Measurements from ENCODE around the gene FBXL17.

The FBXL17 gene

DNA sequence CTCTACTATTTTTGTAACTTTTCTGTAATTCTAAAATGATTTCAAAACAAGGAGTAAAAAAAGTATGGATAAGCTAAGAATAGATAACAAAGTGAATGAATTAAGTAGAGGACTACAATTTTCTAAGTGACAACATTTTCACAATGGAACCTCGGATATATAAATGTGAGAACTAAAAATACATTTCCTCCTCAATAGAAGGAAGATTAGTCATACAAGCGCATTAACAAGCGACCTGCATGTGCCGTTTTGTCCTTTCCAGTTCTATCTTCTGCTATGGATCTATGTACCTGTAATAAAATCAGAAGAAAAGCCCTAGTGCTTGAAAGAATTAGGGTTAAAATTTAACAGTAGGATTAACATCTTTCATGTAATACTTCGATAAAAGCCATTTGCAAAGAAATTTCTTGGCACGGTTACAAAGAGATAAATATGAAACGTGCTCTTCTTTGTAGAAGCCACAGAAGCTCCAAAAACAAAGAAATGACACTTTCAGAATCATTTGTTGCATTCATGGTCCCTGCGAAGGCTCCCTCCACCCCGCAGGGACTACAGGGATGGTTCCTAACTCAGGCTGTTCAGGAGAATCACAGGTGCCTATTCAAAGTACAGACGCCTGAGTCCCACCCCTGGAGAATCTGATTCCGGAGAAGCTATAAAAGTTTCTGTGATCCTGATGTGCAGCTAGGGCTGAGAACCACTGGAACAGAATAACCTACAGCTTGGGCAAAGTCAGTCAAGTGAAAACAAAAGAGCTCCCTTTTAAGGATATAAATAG lies 494.5 kb downstream of the FBXL17 start:
- Histone ChIP-seq H2AFZ (ENCODE audit: low read depth, low read length) (no peak overlapping the region), H3K27me3 (ENCODE audit: insufficient read depth, low read length) (no peaks in the 10 kb centered on the region), H3K9me3 (ENCODE audit: low read length) (peaks cover 1% of the 10 kb centered on the region), H3K4me3 (ENCODE audit: low read length) (no peak overlapping the region), H3K36me3 (ENCODE audit: insufficient read depth, low read length) (no peaks in the 10 kb centered on the region), H3K4me1 (ENCODE audit: insufficient read depth, low read length) (peaks cover 8% of the 10 kb centered on the region)

DNA sequence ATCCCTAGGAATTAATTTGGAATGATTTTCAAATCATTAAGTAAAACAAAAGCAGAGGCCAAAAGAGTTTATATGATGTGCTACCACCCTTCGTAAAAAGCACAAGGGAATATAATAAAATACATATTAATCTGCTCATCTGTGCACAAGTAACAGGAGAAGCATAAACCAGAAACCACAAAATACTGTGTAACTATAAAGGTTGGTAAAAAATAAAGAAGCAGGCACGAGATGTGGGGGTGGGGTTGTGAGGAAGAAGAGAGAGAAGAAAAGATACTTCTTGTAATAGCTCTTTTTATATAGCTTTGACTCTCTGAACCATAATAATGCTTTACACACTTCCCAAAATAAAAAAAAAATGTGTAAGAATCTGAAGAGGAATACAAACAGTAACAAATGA lies 496.3 kb downstream of the FBXL17 start:
- H3K4me1 ChIP-seq (ENCODE audit: insufficient read depth, low read length) = peaks cover 8% of the 10 kb centered on the region
- H2AFZ ChIP-seq (ENCODE audit: low read depth, low read length) = no peak overlapping the region
- H3K4me3 ChIP-seq (ENCODE audit: low read length) = no peak overlapping the region
- H3K27me3 ChIP-seq (ENCODE audit: insufficient read depth, low read length) = no peaks in the 10 kb centered on the region
- H3K9me3 ChIP-seq (ENCODE audit: low read length) = peaks cover 1% of the 10 kb centered on the region
- H3K36me3 ChIP-seq (ENCODE audit: insufficient read depth, low read length) = no peaks in the 10 kb centered on the region

DNA sequence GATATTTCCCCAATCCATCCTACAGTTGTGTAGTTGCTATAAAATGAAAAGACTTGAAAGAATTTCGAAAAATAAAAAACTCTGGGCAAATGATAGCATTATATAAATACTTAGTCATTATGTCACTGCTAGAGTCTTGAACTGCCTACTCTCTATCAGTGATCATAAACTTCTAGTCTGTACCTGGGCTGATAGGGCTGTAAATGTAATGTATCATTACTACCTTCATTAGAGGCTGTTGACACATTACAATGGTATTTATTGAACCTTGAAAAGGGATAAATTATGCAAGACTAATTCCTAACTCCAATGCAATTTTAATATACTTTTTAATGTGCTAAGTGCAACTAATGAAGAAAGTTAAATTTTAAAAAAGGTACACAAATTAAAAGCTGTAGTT lies 497.0 kb downstream of the FBXL17 start:
- Histone ChIP-seq H3K4me3 (ENCODE audit: low read length) (no peak overlapping the region), H3K9me3 (ENCODE audit: low read length) (peaks cover 1% of the 10 kb centered on the region), H3K4me1 (ENCODE audit: insufficient read depth, low read length) (peaks cover 8% of the 10 kb centered on the region), H3K27me3 (ENCODE audit: insufficient read depth, low read length) (no peaks in the 10 kb centered on the region), H2AFZ (ENCODE audit: low read depth, low read length) (no peak overlapping the region), H3K36me3 (ENCODE audit: insufficient read depth, low read length) (no peaks in the 10 kb centered on the region)

DNA sequence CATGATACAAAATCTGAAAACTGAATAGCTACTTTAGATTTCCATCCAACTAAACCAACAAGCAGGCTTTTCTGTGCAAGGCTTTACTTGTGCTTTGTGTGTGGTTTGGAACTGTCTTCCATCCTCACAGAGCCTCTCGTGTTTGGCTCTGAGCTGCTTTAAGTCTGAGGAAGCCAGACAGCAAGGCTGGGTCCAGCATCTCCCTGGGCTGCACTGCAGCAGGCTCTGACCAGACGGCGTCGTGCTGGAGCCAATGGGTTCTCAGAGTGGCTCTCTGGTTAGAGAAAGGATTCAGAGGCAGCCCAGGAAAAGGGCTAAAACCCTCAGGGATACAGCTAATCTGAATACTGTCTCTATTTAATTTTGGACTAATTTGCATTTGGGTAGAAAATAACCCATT lies 503.2 kb downstream of the FBXL17 start:
- no peaks in the 10 kb centered on the region for H3K9me3 ChIP-seq (ENCODE audit: low read length)
- H3K4me3 ChIP-seq (ENCODE audit: low read length) = no peak overlapping the region
- no peak overlapping the region for H2AFZ ChIP-seq (ENCODE audit: low read depth, low read length)
- H3K4me1 ChIP-seq (ENCODE audit: insufficient read depth, low read length) = no peaks in the 10 kb centered on the region
- H3K36me3 ChIP-seq (ENCODE audit: insufficient read depth, low read length) = no peaks in the 10 kb centered on the region
- no peaks in the 10 kb centered on the region for H3K27me3 ChIP-seq (ENCODE audit: insufficient read depth, low read length)

DNA sequence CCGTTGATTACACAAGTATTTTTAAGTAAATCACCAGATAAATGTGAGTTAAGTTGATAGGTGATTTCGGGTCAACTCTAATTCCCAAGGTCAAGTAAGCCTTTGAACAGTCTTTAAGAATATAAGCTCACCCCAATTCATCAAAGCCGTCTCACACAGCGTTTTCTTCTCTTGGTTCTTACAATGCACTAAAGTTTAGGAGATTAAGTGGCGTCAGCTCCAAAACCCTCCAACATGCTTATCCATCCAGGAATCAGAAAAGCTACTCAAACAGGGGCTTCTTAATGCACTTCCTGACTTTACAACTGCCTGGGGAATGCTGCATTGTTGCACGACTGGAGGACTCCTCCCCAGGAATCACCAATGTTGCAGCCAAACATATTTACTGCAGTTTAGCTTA lies 505.0 kb downstream of the FBXL17 start:
- Histone ChIP-seq H3K4me1 (ENCODE audit: insufficient read depth, low read length) (no peaks in the 10 kb centered on the region), H2AFZ (ENCODE audit: low read depth, low read length) (no peak overlapping the region), H3K27me3 (ENCODE audit: insufficient read depth, low read length) (no peaks in the 10 kb centered on the region), H3K4me3 (ENCODE audit: low read length) (no peak overlapping the region), H3K36me3 (ENCODE audit: insufficient read depth, low read length) (no peaks in the 10 kb centered on the region), H3K9me3 (ENCODE audit: low read length) (no peaks in the 10 kb centered on the region)

DNA sequence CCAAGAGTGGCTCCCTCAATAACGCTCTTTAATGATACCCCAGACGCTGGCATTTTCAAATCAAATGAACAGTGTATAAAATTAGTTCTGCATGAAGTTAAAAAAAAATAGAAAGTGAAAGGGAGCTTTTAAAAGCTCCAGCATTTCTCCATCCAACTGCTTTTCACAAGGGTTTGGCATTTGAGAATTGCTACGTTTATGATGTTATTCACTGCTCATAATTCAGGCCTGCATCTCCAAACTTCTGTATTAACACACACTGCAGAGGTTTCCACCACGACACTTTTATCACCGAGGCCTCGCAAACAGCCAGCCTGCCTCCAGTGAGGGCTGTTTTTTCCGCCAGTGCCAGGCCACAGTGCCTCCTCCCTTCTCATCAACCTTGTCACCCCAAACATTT lies 505.6 kb downstream of the FBXL17 start:
- no peaks in the 10 kb centered on the region for H3K4me1 ChIP-seq (ENCODE audit: insufficient read depth, low read length)
- no peaks in the 10 kb centered on the region for H3K27me3 ChIP-seq (ENCODE audit: insufficient read depth, low read length)
- H3K36me3 ChIP-seq (ENCODE audit: insufficient read depth, low read length) = no peaks in the 10 kb centered on the region
- H3K4me3 ChIP-seq (ENCODE audit: low read length) = no peak overlapping the region
- H2AFZ ChIP-seq (ENCODE audit: low read depth, low read length) = no peak overlapping the region
- no peaks in the 10 kb centered on the region for H3K9me3 ChIP-seq (ENCODE audit: low read length)

DNA sequence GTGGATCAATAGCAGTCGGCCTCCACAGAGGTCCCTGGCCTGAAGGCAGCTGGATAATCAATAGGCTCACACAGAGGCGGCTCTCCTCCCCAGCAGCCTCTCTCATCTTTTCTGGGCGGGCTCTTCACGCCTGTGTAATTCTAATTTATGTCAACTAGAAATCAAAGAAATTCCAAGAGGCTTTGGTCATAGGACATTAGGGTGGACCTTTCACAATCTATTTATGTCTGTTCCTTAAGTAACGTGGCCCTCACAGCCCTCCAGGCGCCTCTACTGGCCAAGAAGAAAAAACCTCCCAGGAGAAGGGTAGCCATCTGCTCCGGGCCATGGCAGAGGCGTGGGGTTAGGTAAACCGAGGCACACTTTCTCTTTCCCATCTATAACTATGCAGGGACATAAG lies 506.1 kb downstream of the FBXL17 start:
- no peaks in the 10 kb centered on the region for H3K27me3 ChIP-seq (ENCODE audit: insufficient read depth, low read length)
- H3K4me1 ChIP-seq (ENCODE audit: insufficient read depth, low read length) = no peaks in the 10 kb centered on the region

DNA sequence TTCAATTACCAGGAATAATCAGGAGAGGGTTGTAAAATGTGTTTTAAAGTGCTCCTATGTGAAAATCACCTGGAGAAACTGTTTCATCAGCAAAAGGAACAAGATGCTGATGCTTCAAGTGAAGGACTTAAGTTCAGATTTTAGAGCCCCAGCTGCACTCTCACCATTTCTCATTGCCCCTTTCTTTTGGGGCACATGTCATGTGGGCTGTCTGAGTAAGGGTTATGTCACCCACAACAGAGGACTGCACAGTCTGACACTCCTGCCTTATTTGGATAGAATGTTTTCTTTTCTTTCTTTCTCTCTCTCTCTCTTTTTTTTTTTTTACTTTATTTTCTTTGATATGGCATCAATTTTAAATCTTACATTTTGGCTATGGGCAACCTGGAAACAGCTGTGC lies 507.1 kb downstream of the FBXL17 start:
- Histone ChIP-seq H3K36me3 (ENCODE audit: insufficient read depth, low read length) (no peaks in the 10 kb centered on the region), H2AFZ (ENCODE audit: low read depth, low read length) (no peak overlapping the region), H3K4me1 (ENCODE audit: insufficient read depth, low read length) (no peaks in the 10 kb centered on the region), H3K27me3 (ENCODE audit: insufficient read depth, low read length) (no peaks in the 10 kb centered on the region), H3K9me3 (ENCODE audit: low read length) (no peaks in the 10 kb centered on the region), H3K4me3 (ENCODE audit: low read length) (no peak overlapping the region)

More for the DNA sequence above, 506.1 kb downstream of the FBXL17 start:
- Histone ChIP-seq H3K4me3 (ENCODE audit: low read length) (no peak overlapping the region), H2AFZ (ENCODE audit: low read depth, low read length) (no peak overlapping the region), H3K9me3 (ENCODE audit: low read length) (no peaks in the 10 kb centered on the region), H3K36me3 (ENCODE audit: insufficient read depth, low read length) (no peaks in the 10 kb centered on the region)

DNA sequence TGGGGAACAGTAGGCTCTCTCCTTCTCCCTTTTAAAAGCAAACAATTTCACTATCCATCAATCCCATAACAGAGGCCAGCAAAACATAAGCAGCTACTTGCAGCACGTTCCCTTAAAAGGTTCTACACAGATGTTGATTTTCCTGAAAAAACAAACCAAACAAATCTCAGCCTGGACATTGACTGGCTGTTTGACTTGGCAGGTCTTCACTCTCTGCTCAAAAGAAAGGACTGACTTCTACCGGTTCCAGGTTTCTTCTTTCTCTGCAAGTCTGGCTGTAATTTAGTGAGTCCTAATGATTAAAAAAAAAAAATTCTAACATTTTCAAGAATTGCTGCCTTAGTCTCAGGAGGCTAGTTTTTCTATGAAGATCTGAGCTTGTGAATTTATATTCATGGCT lies 508.0 kb downstream of the FBXL17 start:
- H2AFZ ChIP-seq (ENCODE audit: low read depth, low read length) = no peak overlapping the region
- no peak overlapping the region for H3K4me3 ChIP-seq (ENCODE audit: low read length)
- no peaks in the 10 kb centered on the region for H3K9me3 ChIP-seq (ENCODE audit: low read length)
- no peaks in the 10 kb centered on the region for H3K27me3 ChIP-seq (ENCODE audit: insufficient read depth, low read length)
- no peaks in the 10 kb centered on the region for H3K4me1 ChIP-seq (ENCODE audit: insufficient read depth, low read length)
- no peaks in the 10 kb centered on the region for H3K36me3 ChIP-seq (ENCODE audit: insufficient read depth, low read length)

DNA sequence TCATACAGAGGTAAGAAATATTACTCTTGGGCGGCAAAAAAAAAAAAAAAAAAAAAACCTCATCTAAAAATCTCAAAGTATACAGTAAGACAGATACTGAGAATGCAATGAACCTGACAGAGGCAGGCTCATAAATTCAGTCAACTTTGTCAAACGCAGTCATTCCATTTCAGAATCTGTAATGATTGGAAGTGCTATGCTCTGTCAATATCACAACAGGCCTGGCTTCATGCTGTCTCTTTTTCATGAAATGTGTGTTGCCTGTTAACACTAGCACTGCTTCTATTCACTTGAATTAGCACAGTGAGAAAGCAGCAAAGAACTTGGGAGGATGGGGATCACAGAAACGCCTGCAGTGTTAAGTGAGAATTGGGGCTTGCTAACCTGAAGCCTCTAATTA lies 510.9 kb downstream of the FBXL17 start:
- Histone ChIP-seq H3K27me3 (ENCODE audit: insufficient read depth, low read length) (no peaks in the 10 kb centered on the region), H3K9me3 (ENCODE audit: low read length) (no peaks in the 10 kb centered on the region), H3K4me3 (ENCODE audit: low read length) (no peak overlapping the region), H3K4me1 (ENCODE audit: insufficient read depth, low read length) (no peaks in the 10 kb centered on the region), H2AFZ (ENCODE audit: low read depth, low read length) (no peak overlapping the region), H3K36me3 (ENCODE audit: insufficient read depth, low read length) (no peaks in the 10 kb centered on the region)

DNA sequence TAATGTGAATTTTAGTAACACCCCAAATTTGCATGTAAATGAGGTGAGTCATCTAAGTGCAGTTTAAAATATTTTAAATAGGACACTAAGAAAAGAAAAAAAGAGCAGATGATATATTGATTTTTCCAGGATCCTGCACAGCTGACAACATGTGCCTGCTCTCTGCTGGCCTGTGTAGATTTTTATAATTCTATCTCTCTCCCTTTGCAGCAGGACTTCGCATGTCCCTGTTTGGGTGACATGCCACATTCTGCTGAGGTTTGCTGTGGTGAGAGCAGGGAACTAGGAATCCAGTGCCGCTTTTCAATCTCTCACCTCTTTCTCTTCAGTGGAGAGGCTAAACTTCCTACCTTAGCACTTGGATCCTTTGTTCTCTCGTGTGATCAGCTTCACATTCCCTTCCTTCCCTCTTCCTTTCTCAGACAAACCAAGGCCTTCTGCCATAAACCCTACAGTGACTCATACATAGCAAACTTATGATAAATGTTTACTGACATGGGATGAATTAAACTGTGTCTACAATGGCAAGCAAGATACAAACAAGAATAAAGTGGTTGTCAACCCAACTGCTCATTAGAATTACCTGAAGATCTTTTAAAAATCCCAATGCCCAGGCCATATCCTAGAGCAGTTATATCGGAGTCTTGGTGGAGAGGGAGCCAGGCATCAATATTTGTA lies 512.3 kb downstream of the FBXL17 start:
- Histone ChIP-seq H2AFZ (ENCODE audit: low read depth, low read length) (no peak overlapping the region), H3K9me3 (ENCODE audit: low read length) (no peaks in the 10 kb centered on the region), H3K36me3 (ENCODE audit: insufficient read depth, low read length) (no peaks in the 10 kb centered on the region), H3K4me1 (ENCODE audit: insufficient read depth, low read length) (no peaks in the 10 kb centered on the region), H3K4me3 (ENCODE audit: low read length) (no peak overlapping the region), H3K27me3 (ENCODE audit: insufficient read depth, low read length) (no peaks in the 10 kb centered on the region)

DNA sequence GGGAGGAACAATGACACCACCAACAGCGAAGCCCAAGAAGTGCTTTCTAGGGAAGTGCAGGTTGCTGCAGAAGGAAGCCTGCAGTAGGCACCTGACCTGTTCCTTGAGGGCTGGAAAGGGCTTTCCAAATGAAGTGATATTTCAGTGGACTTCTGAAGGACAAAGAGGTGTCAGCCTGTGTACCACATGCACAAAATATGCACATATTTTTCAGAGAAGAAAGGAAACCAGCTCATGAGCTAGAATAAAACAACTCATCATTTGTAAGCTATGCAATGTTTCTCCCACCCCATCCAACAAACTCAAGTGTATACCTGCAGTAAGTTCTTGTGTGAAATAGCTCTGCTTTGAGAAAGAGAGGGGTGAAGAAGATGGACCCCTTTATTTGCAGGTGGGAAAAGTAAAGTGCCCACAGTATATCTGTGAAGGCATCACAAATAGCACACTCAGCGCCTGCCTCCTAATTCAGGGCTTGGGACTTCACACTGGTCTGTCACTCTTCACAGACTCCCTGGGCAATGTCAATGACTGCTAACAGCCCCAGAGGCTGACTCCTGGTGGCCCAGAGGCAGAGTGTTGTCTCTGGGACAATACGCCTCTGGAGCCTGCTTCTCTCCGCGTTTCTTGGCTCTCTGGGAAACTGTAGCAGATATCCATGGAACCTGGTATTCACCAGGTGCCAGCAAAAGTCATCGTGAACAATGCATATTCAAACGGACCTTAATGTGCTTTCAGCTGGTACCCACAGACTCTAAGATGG lies 513.1 kb downstream of the FBXL17 start:
- Histone ChIP-seq H3K4me3 (ENCODE audit: low read length) (no peak overlapping the region), H3K36me3 (ENCODE audit: insufficient read depth, low read length) (no peaks in the 10 kb centered on the region), H3K9me3 (ENCODE audit: low read length) (no peaks in the 10 kb centered on the region), H3K4me1 (ENCODE audit: insufficient read depth, low read length) (no peaks in the 10 kb centered on the region), H2AFZ (ENCODE audit: low read depth, low read length) (no peak overlapping the region), H3K27me3 (ENCODE audit: insufficient read depth, low read length) (no peaks in the 10 kb centered on the region)

DNA sequence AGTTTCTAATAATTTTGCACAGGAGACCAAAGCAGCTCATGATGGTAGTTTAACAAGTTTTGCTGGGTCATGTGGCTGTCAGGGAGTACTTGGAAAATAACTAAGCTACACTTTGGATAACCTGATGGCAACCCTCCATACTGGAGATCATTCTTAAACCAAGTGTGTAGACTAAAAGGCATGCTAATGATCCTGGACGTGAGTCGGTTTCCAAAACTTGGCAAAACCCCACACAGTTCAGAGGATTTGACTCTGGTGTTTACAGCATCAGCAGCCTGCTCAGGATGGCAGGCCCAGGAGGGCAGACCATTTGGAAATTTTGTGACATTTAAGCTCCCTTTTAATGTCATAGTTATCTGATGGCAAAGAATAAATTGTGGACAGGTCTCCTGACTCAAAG lies 514.6 kb downstream of the FBXL17 start:
- no peak overlapping the region for H2AFZ ChIP-seq (ENCODE audit: low read depth, low read length)
- H3K4me3 ChIP-seq (ENCODE audit: low read length) = no peak overlapping the region
- no peaks in the 10 kb centered on the region for H3K9me3 ChIP-seq (ENCODE audit: low read length)
- no peaks in the 10 kb centered on the region for H3K36me3 ChIP-seq (ENCODE audit: insufficient read depth, low read length)
- no peaks in the 10 kb centered on the region for H3K27me3 ChIP-seq (ENCODE audit: insufficient read depth, low read length)
- no peaks in the 10 kb centered on the region for H3K4me1 ChIP-seq (ENCODE audit: insufficient read depth, low read length)
